CD4-positive, alpha-beta T cell treated with Interferon gamma for 1 hour (primary cell): Measurements from ENCODE around the gene CD8B2.
"Not testable (repeated sequence)": the region's sequence is repeated elsewhere in the genome, so short reads cannot be mapped to it uniquely, and the experiment has no call there.

Experiments used
- DNase-seq: peaks from one replicate; pipeline ENCODE4 v3.0.0-alpha.2; 2020

The CD8B2 gene

DNA sequence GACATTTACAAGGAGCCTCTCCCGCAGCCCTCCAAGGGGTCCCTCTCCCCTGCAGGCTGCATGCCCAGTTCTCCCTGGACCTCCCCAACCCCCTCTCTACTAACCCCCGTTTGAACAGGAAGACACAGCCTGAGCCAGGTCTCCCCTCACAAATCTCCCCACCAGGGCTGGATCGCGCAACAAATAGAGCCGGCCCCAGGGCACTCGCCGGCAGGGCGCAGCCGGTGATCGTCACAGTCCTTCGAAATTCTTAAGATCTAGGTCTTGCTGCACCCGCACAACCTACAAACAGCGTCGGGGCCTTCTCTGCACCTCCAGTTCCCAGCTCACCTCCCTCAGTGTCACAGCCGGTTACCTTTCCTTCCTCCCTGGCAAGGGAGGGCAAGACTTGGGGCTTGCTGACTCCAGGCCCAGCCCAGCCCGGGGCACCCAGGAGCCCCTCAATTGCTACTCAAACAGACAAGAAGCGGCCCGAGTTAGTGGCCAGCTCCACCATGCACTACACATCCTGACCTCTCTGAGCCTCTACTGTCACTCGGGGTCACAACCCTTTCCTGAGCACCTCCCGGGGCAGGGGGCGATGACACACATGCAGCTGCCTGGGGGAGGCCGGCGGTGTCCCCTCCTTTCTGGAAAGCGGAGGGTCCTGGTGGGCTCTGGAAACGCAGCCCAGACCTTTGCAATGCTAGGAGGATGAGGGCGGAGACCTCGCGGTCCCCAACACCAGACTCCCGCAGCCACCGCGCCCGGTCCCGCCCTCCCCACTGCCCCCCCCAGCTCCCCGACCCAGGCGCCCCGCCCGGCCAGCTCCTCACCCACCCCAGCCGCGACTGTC is at the start of gene CD8B2:
CD8B2 (plus strand) TSS at position 814 of the 835 bp plus-strand sequence. CDS start 63 bp downstream, outside the sequence.
- not testable (repeated sequence) for DNase-seq

DNA sequence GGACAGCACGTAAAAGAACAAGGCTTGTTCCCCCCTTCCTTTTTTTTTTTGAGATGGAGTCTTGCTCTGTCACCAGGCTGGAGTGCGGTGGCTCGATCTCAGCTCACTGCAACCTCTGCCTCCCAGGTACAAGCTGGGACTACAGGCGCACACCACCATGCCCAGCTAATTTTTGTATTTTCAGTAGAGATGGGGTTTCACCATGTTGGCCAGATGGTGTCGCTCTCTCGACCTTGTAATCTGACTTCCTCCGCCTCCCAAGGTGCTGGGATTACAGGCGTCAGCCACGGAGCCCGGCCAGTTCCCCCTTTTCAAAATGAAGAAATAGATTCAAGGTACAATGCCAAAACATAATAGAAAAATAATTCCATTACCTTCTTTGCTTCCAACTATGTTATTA is 25.3 kb upstream of the CD8B2 start:
- DNase-seq = not testable (repeated sequence)

DNA sequence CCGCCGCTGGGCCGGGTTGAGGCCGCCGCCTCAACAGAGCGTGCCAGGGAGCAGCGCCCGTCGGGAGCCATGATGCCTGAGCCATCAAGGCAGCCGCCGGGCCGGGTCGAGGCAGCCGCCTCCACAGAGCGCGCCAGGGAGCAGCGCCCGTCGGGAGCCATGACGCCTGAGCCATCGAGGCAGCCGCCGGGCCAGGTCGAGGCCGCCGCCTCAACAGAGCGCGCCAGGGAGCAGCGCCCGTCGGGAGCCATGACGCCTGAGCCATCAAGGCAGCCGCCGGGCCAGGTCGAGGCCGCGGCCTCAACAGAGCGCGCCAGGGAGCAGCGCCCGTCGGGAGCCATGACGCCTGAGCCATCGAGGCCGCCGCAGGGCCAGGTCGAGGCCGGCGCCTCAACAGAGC is 19.6 kb upstream of the CD8B2 start:
- not testable (repeated sequence) for DNase-seq

DNA sequence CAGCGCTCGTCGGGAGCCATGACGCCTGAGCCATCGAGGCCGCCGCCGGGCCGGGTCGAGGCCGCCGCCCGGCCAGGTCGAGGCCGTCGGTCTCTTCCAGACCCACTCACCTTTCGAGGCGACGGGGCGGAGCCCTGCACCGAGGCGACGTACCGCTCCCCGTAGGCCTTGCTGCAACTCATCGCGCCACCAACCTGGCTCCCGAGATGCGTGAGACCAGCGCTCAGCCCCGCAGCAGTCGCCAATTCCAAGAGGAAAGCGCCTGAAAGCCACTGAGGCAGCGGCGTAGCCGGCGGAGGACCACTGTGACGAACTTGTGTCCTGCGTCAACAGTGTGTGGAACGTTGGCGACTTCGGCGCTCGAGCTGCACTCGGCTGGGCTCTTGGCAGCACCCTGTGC is 19.1 kb upstream of the CD8B2 start, which contains the start of gene RGPD3:
RGPD3 (minus strand) TSS at position 307 of the 400 bp plus-strand sequence; CDS start at position 182, 125 bp downstream.
- not testable (repeated sequence) for DNase-seq

DNA sequence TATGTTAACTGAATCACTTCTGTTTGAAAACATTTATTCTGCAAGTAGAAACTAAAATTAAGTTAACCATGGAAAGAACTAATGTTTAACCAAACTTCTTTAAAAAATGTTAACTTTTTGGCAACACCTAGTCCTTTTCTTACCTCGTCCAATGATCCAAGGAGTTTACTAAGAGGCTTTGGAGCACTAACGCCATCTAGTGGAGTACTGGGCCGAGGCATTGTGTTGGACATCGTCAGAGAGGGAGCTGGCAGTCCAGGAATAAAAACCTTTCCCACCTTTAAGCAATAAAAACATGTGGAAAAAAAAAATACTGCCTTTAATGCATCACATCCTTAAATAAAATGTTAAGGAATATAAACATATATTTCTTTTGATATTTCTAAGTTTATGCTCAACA is 16.5 kb upstream of the CD8B2 start:
- DNase-seq = peak; percentile 20

DNA sequence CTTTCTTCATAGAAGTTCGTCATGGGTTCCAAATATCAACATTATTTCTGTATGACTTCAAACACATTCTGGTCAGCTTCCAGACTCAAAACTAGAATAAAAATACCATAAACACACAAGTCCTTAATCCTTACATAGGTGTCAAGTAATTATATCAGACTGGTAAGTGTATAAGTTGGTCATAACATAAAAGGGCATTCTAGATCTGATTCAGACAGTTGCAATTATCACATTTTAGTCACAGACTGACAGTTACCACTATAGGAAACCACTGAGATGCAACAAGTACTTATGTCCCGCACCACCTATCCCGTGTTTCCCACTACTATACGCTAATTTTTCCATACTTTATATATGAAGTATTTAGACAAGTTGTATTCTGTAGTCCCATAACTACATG is 9.5 kb upstream of the CD8B2 start:
- not testable (repeated sequence) for DNase-seq

DNA sequence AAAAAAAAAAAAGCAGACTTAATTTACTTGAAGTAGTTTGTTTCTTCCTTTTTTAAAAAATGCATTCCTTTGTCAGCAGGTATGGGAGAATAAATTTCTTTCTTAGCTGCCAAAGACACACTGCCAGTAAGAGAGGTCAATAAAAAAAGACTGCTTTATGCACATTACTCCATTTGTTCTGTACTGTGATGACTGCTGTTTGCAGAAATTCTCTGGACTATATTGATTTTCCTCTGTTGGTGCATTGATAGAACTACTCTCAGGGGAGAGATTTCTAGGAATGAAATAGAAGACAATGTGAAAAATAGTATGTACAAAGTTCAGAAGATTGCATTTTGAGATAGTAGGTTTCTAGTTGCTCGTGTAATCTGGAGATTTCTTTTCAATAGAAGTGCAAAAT is 7.6 kb upstream of the CD8B2 start:
- not testable (repeated sequence) for DNase-seq

DNA sequence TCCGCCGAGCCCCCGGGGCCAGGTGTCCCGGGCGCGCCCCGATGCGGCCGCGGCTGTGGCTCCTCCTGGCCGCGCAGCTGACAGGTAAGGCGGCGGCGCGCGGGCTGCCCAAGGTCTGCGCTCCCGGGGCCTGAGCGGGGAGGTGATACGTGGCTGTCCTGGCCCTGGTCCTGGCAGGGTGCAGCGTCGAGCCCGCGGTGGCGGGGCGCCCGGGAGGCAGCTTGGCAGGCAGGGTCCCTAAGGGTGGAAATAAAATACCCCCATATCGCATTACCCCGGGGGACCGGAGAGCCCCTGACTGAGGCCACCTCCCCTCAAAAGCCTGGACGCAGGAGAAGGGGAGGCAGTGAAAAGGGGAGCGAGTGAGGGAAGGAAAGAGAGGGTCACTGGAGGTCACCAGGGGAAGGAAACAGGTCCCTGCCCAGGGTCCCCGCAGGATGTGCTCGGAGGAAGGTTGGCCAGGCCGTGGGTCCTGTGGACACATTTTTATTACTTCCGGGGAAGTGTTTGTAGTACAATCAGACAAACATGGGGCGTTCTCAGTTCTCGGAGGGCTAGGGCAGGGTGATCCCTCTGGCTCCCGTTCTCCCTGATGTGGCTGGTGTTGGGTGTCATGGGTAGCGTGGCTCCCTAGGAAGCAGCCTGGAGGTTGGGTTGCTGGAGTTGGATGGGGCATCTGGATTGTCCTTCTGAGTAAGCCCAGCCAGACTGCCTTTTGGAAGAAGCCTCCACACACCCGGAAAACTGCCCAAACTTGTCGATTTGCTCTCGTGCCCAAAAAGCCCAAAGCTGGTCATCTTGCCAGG is 425 bp downstream of the CD8B2 start:
- not testable (repeated sequence) for DNase-seq

DNA sequence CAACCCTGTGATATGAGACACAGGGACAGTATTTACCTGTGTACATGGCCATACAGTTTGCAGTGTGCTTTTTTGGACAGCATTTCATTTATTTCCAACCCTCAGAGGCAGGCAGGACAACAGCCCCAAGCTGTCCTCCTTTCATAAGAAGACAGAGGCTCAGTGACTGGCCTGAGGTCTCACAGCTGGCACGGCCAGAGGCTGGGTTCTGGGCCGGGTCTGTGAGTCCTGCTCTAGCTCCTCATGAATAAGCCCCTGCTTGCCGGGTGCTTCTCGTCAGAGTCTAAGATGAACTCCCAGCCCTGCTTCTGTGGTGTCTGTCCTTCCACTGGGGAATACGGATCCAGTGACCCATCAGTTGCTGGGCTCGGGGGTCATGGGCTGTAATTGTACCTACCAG is 2.5 kb downstream of the CD8B2 start:
- not testable (repeated sequence) for DNase-seq

- DNase-seq = not testable (repeated sequence)
Observed at GRCh38 chr2:106492399-106492798, 5.2 kb downstream of the CD8B2 start.

DNA sequence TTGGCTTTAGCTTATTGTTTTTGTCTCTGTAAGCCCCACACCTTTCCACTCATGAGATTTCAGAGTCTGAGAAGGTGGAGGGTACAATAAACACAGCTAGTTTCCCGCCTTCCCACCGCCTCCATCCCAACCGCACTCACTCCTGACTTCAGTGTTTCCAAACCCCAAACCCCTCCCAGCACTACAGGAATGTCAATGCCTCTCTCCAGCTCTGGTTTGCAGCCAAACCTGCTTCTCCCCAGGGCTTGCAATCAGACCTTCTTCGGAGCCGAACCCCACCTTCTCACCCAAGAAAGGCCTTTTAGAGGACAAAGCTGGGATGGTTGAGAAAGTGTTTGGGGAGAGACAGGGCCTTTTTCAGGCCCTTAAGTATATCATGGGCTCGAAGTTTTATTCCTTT is 5.7 kb downstream of the CD8B2 start:
- DNase-seq = not testable (repeated sequence)

DNA sequence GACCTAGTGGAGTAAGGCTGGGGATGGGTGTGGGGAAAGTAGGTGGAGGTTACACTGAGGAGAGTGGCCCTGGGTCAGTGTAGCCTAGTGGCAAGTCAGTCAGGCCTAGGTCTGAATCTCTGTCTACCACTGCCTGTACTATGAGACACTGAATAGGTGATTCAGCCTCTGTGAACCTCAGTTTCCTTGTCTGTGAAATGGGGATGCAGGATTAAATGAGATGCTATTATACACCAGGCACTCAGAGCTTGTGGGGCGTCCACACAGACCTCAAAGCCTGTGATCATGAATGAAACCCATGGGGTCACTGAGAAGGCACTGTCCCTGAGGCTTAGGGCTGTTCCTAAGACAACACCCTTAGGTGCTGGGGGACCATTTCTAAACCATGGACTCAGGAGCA is 11.4 kb downstream of the CD8B2 start:
- DNase-seq = not testable (repeated sequence)

DNA sequence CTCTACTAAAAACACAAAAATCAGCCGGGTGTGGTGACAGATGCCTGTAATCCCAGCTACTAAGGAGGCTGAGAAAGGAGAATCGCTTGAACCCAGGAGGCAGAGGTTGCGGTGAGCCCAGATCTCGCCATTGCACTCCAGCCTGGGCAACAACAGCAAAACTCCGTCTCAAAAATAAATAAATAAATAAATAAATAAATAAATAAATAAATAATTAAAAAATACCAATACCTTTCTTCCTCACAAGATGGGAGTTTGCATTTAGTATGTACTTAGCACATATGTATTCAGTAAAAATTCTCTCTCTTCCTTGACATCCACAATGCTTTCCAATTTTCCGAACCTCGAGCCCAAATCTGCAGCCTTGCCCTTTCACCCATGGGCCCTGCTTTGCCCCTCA is 13.2 kb downstream of the CD8B2 start:
- DNase-seq = not testable (repeated sequence)

GRCh38 chr2:106502351-106502750 is 15.2 kb downstream of the CD8B2 start:
- not testable (repeated sequence) for DNase-seq

GRCh38 chr2:106504192-106504591 is 17.0 kb downstream of the CD8B2 start:
- not testable (repeated sequence) for DNase-seq

- DNase-seq = not testable (repeated sequence)
Observed at GRCh38 chr2:106504787-106505186, 17.6 kb downstream of the CD8B2 start.

DNA sequence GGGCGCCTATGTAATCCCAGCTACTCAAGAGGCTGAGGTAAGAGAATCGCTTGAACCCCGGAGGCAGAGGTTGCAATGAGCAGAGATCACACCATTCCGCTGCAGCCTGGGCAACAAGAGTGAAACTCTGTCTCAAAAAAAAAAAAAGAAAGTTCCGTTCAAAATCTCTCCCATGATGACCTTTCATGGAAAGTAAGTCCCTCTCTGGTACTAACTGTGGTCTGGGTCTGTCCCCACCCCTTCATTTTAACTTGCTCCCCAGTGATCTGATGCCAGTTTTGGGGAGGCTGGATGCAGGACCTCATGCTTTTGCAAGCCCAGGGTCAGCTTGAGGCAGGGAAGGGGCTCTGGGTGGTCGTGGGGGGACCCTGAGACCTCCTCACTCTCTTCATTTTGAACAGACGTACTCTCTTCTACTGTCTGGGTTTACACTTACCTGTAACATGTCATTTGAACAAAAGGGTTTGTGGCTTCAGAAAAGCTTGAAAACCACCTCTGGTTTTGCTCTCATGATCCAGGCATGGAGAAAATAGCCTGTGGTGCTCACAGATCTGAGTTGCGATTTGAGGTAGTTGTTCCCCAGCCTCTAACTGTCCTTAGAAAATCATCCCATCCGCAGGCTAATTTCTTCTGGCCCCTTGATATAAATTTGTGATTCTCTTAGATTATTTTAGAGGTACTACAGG is 19.0 kb downstream of the CD8B2 start:
- not testable (repeated sequence) for DNase-seq

DNA sequence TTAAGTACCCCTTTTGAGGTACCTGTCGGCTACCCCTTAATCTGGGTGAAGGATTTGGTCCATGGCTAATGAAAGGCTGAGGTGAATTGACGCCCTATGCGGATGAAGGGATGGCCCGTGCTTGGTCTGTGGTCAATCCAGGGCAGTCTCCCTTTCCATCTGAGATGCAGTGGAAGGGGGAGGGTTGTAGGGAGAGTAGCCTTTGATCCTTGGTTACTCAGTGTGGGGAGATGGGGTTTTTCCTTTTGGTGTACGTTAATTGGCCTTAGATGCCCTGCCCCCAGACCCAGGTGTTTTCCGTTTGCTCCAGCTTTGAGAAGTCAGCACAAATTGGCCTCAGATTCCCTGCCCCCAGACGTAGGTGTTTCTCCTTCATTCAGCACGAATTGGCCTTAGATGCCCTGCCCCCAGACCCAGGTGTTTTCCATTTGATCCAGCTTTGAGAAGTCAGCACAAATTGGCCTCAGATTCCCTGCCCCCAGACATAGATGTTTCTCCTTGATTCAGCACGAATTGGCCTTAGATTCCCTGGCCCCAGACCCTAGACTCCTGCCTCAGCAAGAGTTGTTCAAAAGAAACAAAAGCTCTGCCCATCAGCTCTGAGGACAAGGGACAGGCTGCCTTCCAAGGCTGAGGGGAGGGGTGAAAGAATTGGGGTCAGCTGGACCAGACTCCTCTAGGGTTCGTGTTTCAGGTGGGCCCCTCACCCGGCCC is 21.7 kb downstream of the CD8B2 start:
- DNase-seq = not testable (repeated sequence)

DNA sequence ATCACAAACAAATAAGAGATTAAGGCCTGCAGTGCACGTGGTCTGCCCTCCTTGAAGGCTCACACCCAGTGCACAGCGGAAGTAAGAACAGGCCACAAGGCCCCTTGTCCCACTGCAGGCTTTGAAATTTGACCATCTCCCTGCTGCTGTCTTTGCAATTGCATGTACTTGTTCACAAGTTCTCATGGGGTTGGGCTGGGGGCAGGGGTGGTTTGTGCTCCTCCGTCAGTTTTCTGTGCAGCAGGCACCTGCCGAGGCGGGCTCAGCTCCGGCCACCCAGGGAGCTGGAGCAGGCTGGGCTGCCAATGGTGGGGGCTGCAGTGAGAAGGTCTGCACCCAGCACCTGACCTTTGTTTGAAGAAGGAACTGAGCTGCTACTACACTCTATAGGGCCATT is 22.2 kb downstream of the CD8B2 start:
- DNase-seq = not testable (repeated sequence)

DNA sequence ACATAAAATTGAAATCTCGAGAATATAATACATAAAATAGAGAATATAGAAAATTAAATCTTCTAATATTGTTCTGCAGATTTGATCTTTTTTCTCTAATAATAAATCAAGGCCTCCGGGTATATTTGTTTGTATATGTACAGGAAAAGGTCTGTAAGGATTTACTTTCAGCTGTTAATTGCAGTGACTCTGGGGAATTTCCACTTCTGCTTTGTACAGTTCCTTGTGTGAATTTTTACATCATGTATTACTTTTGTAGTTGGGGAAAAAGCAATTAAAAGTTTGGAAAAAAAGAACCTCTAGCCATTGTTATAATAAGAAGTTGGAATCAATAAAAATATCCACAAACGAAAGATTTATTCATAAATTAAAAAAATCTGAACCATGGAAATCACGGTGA is 23.6 kb downstream of the CD8B2 start:
- DNase-seq = not testable (repeated sequence)

DNA sequence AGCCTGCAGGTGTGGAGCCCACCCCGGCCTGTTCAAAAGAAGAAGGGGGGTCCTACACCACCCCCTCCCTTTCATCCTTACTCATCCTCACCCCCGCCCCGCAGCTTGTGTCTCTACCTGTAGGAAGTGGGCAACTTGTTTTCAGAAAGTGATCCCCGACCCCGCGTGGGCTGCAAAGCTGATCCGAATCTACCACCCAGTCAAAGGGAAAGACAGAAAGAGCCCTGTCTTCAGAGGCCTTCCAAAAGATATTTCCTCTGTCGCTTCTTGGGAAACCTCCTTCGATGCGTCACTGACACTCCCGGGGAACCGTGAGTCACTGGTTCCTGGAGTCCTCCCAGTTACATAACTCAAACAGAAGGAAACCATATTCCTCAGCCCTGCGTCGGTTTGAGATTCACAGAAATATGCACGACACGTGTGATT is 24.3 kb downstream of the CD8B2 start:
- DNase-seq = peak; percentile 72

- peak; percentile 17 for DNase-seq
Observed at GRCh38 chr2:106511934-106512333, 24.8 kb downstream of the CD8B2 start.
